Mesenchymal stem cell (in vitro differentiated cells and primary cell): ENCODE measurements around the gene GPN2.
"Not testable (repeated sequence)": the region's sequence is repeated elsewhere in the genome, so short reads cannot be mapped to it uniquely, and the experiment has no call there.

Source experiments
- DNase-seq: peaks from one replicate; pipeline ENCODE4 v3.0.0-alpha.2; 2013
- H2AFZ ChIP-seq: one replicate; pipeline ENCODE4 v1.6.1; 2013; ENCODE audit warnings: low read depth, mild to moderate bottlenecking, control low read depth, inconsistent platforms, low read length, moderate library complexity
- H2AK5ac ChIP-seq: 2 replicates; pipeline ENCODE4 v1.6.1; 2013; ENCODE audit warnings: low read length, moderate library complexity, mild to moderate bottlenecking, inconsistent platforms; ENCODE audit not compliant: severe bottlenecking
- H2BK120ac ChIP-seq: one replicate; pipeline ENCODE4 v1.6.1; 2013; ENCODE audit warnings: low read depth, mild to moderate bottlenecking, inconsistent platforms, low read length, moderate library complexity
- H2BK12ac ChIP-seq, 2 experiments: one replicate each; pipeline ENCODE4 v1.6.1; 2013; ENCODE audit warnings: inconsistent platforms in 2 of 2, low read length in 2 of 2, mild to moderate bottlenecking in 2 of 2, moderate library complexity in 2 of 2, control low read depth in 1 of 2
- H2BK15ac ChIP-seq: one replicate; pipeline ENCODE4 v1.6.1; 2013; ENCODE audit warnings: mild to moderate bottlenecking, low read depth, inconsistent platforms; ENCODE audit not compliant: poor library complexity, severe bottlenecking
- H2BK5ac ChIP-seq: 2 replicates; pipeline ENCODE4 v1.6.1; 2013; ENCODE audit warnings: low read depth, mild to moderate bottlenecking, low read length, control low read depth, inconsistent platforms; ENCODE audit not compliant: poor library complexity, severe bottlenecking
- H3K14ac ChIP-seq, 2 experiments: one replicate each; pipeline ENCODE4 v1.6.1; 2013; ENCODE audit warnings: inconsistent platforms in 2 of 2, low read length in 2 of 2, control low read depth in 1 of 2, mild to moderate bottlenecking in 1 of 2, moderate library complexity in 1 of 2
- H3K18ac ChIP-seq, 2 experiments: one replicate each; pipeline ENCODE4 v1.6.1; 2013; ENCODE audit warnings: inconsistent platforms in 2 of 2, low read length in 2 of 2, control low read depth in 1 of 2, low read depth in 1 of 2, mild to moderate bottlenecking in 1 of 2
- H3K23ac ChIP-seq, 2 experiments: one replicate each; pipeline ENCODE4 v1.6.1; 2013; ENCODE audit warnings: inconsistent platforms in 2 of 2, low read length in 2 of 2, mild to moderate bottlenecking in 2 of 2, moderate library complexity in 2 of 2, control low read depth in 1 of 2
- H3K27ac ChIP-seq: 2 replicates; pipeline ENCODE4 v1.5.1; 2013; ENCODE audit warnings: mild to moderate bottlenecking, moderate library complexity, low read length, control low read depth, inconsistent platforms; ENCODE audit not compliant: poor library complexity, severe bottlenecking
- H3K27me3 ChIP-seq, 2 experiments: 2 replicates each; pipeline versions ENCODE4 v1.6.1 to v1.7.0; 2013; ENCODE audit warnings: low read length in 2 of 2, mild to moderate bottlenecking in 2 of 2, moderate library complexity in 2 of 2, control low read depth in 1 of 2, inconsistent platforms in 1 of 2; ENCODE audit not compliant: control insufficient read depth in 1 of 2, insufficient read depth in 1 of 2
- H3K36me3 ChIP-seq, 2 experiments: 2 replicates each; pipeline versions ENCODE4 v1.6.1 to v1.7.0; 2013; ENCODE audit warnings: low read length in 2 of 2, control low read depth in 1 of 2, inconsistent platforms in 1 of 2, low read depth in 1 of 2, mild to moderate bottlenecking in 1 of 2; ENCODE audit not compliant: insufficient read depth in 2 of 2, control insufficient read depth in 1 of 2
- H3K4ac ChIP-seq, 2 experiments: one replicate each; pipeline ENCODE4 v1.6.1; 2013; ENCODE audit warnings: inconsistent platforms in 2 of 2, low read length in 2 of 2, mild to moderate bottlenecking in 2 of 2, moderate library complexity in 2 of 2, control low read depth in 1 of 2, low read depth in 1 of 2
- H3K4me1 ChIP-seq: 2 replicates; pipeline ENCODE4 v1.6.1; 2013; ENCODE audit warnings: low read depth, low read length, control low read depth; ENCODE audit not compliant: control insufficient read depth, insufficient read depth
- H3K4me2 ChIP-seq: 2 replicates; pipeline ENCODE4 v1.6.1; 2013; ENCODE audit warnings: low read length, mild to moderate bottlenecking, inconsistent platforms; ENCODE audit not compliant: poor library complexity, severe bottlenecking
- H3K4me3 ChIP-seq, 2 experiments: 2 replicates each; pipeline versions ENCODE4 v1.5.1 to v1.7.0; 2013; ENCODE audit warnings: low read length in 2 of 2, mild to moderate bottlenecking in 2 of 2, control low read depth in 1 of 2, low read depth in 1 of 2; ENCODE audit not compliant: insufficient read depth in 1 of 2
- H3K79me1 ChIP-seq: replicated peaks from 2 replicates; pipeline ENCODE4 v1.6.1; 2013; ENCODE audit warnings: mild to moderate bottlenecking, control low read depth, low read length, inconsistent platforms; ENCODE audit not compliant: poor library complexity, severe bottlenecking
- H3K9ac ChIP-seq: 2 replicates; pipeline ENCODE4 v1.7.0; 2013; ENCODE audit warnings: mild to moderate bottlenecking, low read length, moderate library complexity
- H3K9me3 ChIP-seq: 2 replicates; pipeline ENCODE4 v1.7.0; 2013; ENCODE audit warnings: mild to moderate bottlenecking, low read length; ENCODE audit not compliant: control insufficient read depth
- H4K8ac ChIP-seq: one replicate; pipeline ENCODE4 v1.6.1; 2013; ENCODE audit warnings: inconsistent platforms, mild to moderate bottlenecking, low read length, moderate library complexity
- H4K91ac ChIP-seq: one replicate; pipeline ENCODE4 v1.6.1; 2013; ENCODE audit warnings: mild to moderate bottlenecking, low read length, inconsistent platforms
- WGBS: methylation state at CpG from one replicate; pipeline ENCODE4 v1.1.7; 2013; ENCODE audit warnings: mixed read lengths; 5-methylcytosine and 5-hydroxymethylcytosine counted together

GPN2 gene

DNA sequence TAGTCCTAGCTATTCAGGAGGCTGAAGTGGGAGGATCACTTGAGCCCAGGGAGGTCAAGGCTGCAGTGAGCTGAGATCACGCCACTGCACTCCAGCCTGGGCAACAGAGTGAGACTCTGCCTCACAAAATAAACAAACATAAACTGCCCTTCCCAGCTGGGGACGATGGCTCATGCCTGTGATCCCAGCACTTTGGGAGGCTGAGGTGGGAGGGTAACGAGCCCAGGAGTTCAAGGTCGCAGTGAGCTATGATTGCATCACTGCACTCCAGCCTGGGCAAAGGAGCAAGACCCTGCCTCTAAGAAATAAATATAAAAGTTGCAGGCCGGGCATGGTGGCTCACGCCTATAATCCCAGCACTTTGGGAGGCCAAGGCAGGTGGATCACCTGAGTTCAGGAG lies 8.5 kb downstream of the GPN2 start:
- H2BK5ac ChIP-seq, H4K91ac ChIP-seq, H2AK5ac ChIP-seq, H3K4ac ChIP-seq, H3K4me3 ChIP-seq, H3K14ac ChIP-seq, H3K18ac ChIP-seq, H4K8ac ChIP-seq, H2AFZ ChIP-seq, H3K9me3 ChIP-seq, H3K9ac ChIP-seq, H3K27me3 ChIP-seq, DNase-seq, H3K4me2 ChIP-seq, H3K23ac ChIP-seq, H2BK15ac ChIP-seq, H2BK120ac ChIP-seq, H2BK12ac ChIP-seq, H3K27ac ChIP-seq, H3K4me1 ChIP-seq: not testable (repeated sequence)
- peaks cover 31% of the 10 kb centered on the region for H3K79me1 ChIP-seq
- WGBS: 83% methylated on average over 6 of the region's 6 CpGs
- peaks cover 67 to 88% of the 10 kb centered on the region in 2 experiments for H3K36me3 ChIP-seq

DNA sequence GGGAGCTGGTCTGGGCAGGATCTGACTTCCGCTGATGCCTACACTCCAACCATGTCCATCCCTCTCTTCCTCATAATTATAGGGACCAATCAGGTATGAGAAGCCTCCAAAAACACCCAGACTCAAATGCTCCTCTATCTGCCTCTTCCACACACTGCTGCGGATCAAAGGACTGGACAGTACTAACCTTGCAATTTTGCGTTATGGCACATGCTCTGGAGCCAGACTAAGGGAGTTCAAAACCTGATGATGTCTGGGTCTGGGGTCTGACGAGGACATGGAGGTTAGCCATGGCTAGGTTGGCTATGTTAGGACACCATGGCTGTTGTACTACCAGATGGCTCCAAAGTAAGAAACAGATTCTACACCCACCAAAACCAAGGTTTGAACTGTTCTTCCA lies 10.3 kb downstream of the GPN2 start:
- H4K8ac ChIP-seq: no peak overlapping the region
- no peaks in the 10 kb centered on the region for H3K27me3 ChIP-seq
- no peak overlapping the region for H4K91ac ChIP-seq
- H2BK120ac ChIP-seq: no peak overlapping the region
- H3K14ac ChIP-seq: no peak overlapping the region
- no peaks in the 10 kb centered on the region for H3K9me3 ChIP-seq
- H3K36me3 ChIP-seq: peaks cover 58 to 87% of the 10 kb centered on the region in 2 experiments
- no peak overlapping the region for H2AFZ ChIP-seq
- H2BK15ac ChIP-seq: no peak overlapping the region
- H2BK5ac ChIP-seq: no peak overlapping the region
- no peak overlapping the region for H2BK12ac ChIP-seq
- no peaks in the 10 kb centered on the region for H3K4me1 ChIP-seq
- no peak overlapping the region for H3K4me2 ChIP-seq
- H2AK5ac ChIP-seq: no peak overlapping the region
- H3K4me3 ChIP-seq: no peak overlapping the region
- no peak overlapping the region for H3K9ac ChIP-seq
- H3K79me1 ChIP-seq: peaks cover 25% of the 10 kb centered on the region
- H3K23ac ChIP-seq: no peak overlapping the region
- 94% methylated on average over 4 of the region's 4 CpGs for WGBS
- no peak for DNase-seq
- H3K27ac ChIP-seq: no peak overlapping the region
- H3K4ac ChIP-seq: no peak overlapping the region
- no peak overlapping the region for H3K18ac ChIP-seq

DNA sequence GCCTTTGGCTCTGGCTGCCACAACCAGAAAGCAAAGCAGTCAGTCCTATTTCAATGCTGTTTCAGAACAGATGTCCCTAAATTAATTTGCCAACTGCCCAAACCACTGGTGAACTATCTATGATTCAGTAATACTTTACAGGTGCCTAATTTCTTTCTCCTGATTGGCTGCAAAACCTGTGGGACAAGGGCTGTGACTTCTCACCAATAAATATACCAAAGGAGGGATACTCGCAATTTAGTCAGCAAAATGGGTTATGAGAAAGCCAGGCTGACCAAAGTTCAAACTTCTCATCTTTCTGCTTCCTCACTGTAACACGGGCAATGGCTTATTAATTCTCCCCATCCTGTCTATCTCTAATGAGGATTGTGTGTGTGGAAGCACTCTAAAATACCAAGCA lies 12.8 kb downstream of the GPN2 start:
- no peaks in the 10 kb centered on the region for H3K27me3 ChIP-seq
- DNase-seq: no peak
- H3K79me1 ChIP-seq: peaks cover 15% of the 10 kb centered on the region
- H2AFZ ChIP-seq: no peak overlapping the region
- H4K8ac ChIP-seq: no peak overlapping the region
- peak overlapping the region; percentile 0 for H3K9ac ChIP-seq
- peaks cover 1% of the 10 kb centered on the region for H3K4me1 ChIP-seq
- H2BK15ac ChIP-seq: no peak overlapping the region
- peaks cover 36 to 63% of the 10 kb centered on the region in 2 experiments for H3K36me3 ChIP-seq
- no peak overlapping the region for H2BK120ac ChIP-seq
- H3K23ac ChIP-seq: no peak overlapping the region
- no peak overlapping the region for H2BK12ac ChIP-seq
- H4K91ac ChIP-seq: no peak overlapping the region
- H2BK5ac ChIP-seq: no peak overlapping the region
- no peak overlapping the region for H3K4me3 ChIP-seq
- H3K4me2 ChIP-seq: no peak overlapping the region
- no peak overlapping the region for H3K27ac ChIP-seq
- H2AK5ac ChIP-seq: no peak overlapping the region
- H3K4ac ChIP-seq: no peak overlapping the region
- 100% methylated on average over 1 of the region's 2 CpGs for whole genome bisulfite sequencing
- H3K18ac ChIP-seq: no peak overlapping the region
- no peak overlapping the region for H3K14ac ChIP-seq
- H3K9me3 ChIP-seq: no peaks in the 10 kb centered on the region

DNA sequence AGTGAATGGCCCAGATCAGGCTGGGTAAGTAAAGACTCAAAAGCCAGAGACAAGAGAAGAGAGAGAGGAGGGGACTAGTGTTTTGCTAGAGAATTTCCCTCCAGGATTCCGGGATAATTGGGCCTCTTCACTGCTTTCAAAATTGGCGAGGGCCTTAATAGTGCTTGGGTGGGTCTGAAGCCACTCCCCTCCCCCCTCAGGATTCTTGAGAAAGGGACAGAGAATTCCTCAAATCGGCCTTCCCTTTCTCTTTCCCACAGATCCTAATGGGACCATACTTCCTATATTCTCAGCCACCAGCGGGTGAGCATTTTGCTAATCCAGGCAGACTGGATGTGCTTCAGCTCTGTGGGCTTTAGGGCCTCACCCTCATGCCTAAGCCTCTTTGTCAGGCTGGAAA lies 15.2 kb downstream of the GPN2 start:
- Histone ChIP-seq H3K14ac (no peak overlapping the region), H2BK15ac (no peak overlapping the region), H3K4me2 (no peak overlapping the region), H2BK5ac (no peak overlapping the region), H3K9me3 (no peaks in the 10 kb centered on the region), H3K9ac (no peak overlapping the region), H3K18ac (no peak overlapping the region), H3K4me3 (no peak overlapping the region), H3K4ac (no peak overlapping the region), H3K36me3 (peaks cover 22 to 41% of the 10 kb centered on the region in 2 experiments), H4K8ac (no peak overlapping the region), H3K27me3 (no peaks in the 10 kb centered on the region), H2AFZ (no peak overlapping the region), H3K23ac (peak overlapping the region in 1 of 2 experiments; percentile 26), H3K79me1 (peaks cover 14% of the 10 kb centered on the region), H3K4me1 (peaks cover 2% of the 10 kb centered on the region), H2BK12ac (no peak overlapping the region), H3K27ac (no peak overlapping the region), H2AK5ac (no peak overlapping the region), H2BK120ac (no peak overlapping the region), H4K91ac (no peak overlapping the region)
- DNase-seq: no peak
- 62% methylated on average over 4 of the region's 4 CpGs for WGBS
